AG04449 (cell line): ENCODE data around the gene GPBAR1.

Source experiments
- CTCF ChIA-PET: fragments of 350-600 bp; formaldehyde crosslinking; extraction: SDS; loops from one replicate; lab custom pipeline; 2021; ENCODE audit warnings: antibody characterized with exemption; lab: Yijun Ruan, JAX
- POLR2A ChIA-PET: fragments of 400-600, 350-600 bp; formaldehyde crosslinking; extraction: SDS; loops from one replicate; lab custom pipeline; 2020; ENCODE audit warnings: antibody characterized with exemption, inconsistent platforms; lab: Yijun Ruan, JAX
- DNase-seq: peaks from one replicate; pipeline ENCODE4 v3.0.0-alpha.2; 2010; ENCODE audit warnings: low read depth, low spot score
- H3K4me3 ChIP-seq: 2 replicates; pipeline ENCODE4 v1.5.1; 2011; ENCODE audit warnings: low read depth, mild to moderate bottlenecking, control low read depth, low read length
- CTCF ChIP-seq: IDR thresholded peaks from one replicate; pipeline ENCODE4 v1.5.1; 2011; ENCODE audit warnings: mild to moderate bottlenecking, moderate library complexity, low read length, control low read depth, inconsistent platforms; ENCODE audit not compliant: insufficient read depth; ENCODE audit errors: missing control alignments

The GPBAR1 gene

GRCh38 chr2:218267259-218267658 is 6.4 kb downstream of the GPBAR1 start:
- POLR2A ChIA-PET, result no interaction called here

GRCh38 chr2:218269900-218270720 is 9.3 kb downstream of the GPBAR1 start, which contains the start of the genes AAMP and PNKD:
AAMP (minus strand) TSS chr2:218270137; CDS start chr2:218270086, 51 bp downstream.
PNKD (plus strand) TSS chr2:218270519; CDS start chr2:218270536, 17 bp downstream.
- ChIA-PET POLR2A (interaction anchor here (0.8 to 2.5 kb wide), 9 partner anchors 8 to 126 kb away, joined by 3 to 13 read pairs (median 5); partner anchors contain the start of genes GPBAR1 and TMBIM1), CTCF (interaction anchor here (0.9 to 10.0 kb wide), 18 partner anchors 9 to 196 kb away, joined by 3 to 193 read pairs (median 8); partner anchors contain the start of genes CATIP, GPBAR1 and TMBIM1)
- peak within 1 kb of the TSS; percentile 97 for H3K4me3 ChIP-seq
- DNase-seq, result peak; percentile 94
- TF ChIP-seq CTCF, result peak; percentile 18

More at GRCh38 chr2:218267259-218267658, 6.4 kb downstream of the GPBAR1 start:
- no peak for TF ChIP-seq CTCF
- CTCF ChIA-PET, result interaction anchor here (1.1 to 2.7 kb wide), 3 partner anchors 10 to 129 kb away, joined by 3 to 18 read pairs (median 3); no protein-coding TSS in a partner anchor
- DNase-seq, result no peak
- H3K4me3 ChIP-seq, result no peak overlapping the region

- H3K4me3 ChIP-seq, result peak overlapping the region; percentile 97
- POLR2A ChIA-PET, result interaction anchor here (0.9 to 2.5 kb wide), 8 partner anchors 10 to 126 kb away, joined by 3 to 13 read pairs (median 5); partner anchors contain the start of gene GPBAR1
- DNase-seq, result no peak
- CTCF ChIA-PET, result interaction anchor here (0.9 to 10.0 kb wide), 25 partner anchors 9 to 228 kb away, joined by 3 to 193 read pairs (median 6); partner anchors contain the start of genes CATIP, GPBAR1 and TMBIM1
- no peak for TF ChIP-seq CTCF
Measured at GRCh38 chr2:218270721-218271486, 10.1 kb downstream of the GPBAR1 start.

GRCh38 chr2:218271487-218271797 is 10.6 kb downstream of the GPBAR1 start:
- ChIA-PET CTCF (interaction anchor here (0.9 to 10.0 kb wide), 28 partner anchors 9 to 376 kb away, joined by 3 to 193 read pairs (median 6); partner anchors contain the start of genes CATIP, GPBAR1 and TMBIM1), POLR2A (interaction anchor here (1.2 to 2.5 kb wide), 3 partner anchors 12 to 125 kb away, joined by 3 to 13 read pairs (median 6); no protein-coding TSS in a partner anchor)
- DNase-seq, result no peak
- peak overlapping the region; percentile 97 for H3K4me3 ChIP-seq
- TF ChIP-seq CTCF, result no peak

- DNase-seq, result no peak
- H3K4me3 ChIP-seq, result peak overlapping the region; percentile 6
- POLR2A ChIA-PET, result interaction anchor here (1.2 to 2.5 kb wide), 3 partner anchors 12 to 125 kb away, joined by 3 to 13 read pairs (median 6); no protein-coding TSS in a partner anchor
- CTCF ChIA-PET, result interaction anchor here (0.7 to 10.0 kb wide), 33 partner anchors 8 to 375 kb away, joined by 3 to 193 read pairs (median 6); partner anchors contain the start of genes CATIP, GPBAR1 and TMBIM1
- TF ChIP-seq CTCF, result no peak
Measured at GRCh38 chr2:218271865-218272530, 11.2 kb downstream of the GPBAR1 start.
